Activated naive CD8-positive, alpha-beta T cell treated with anti-CD3 and anti-CD28 coated beads, Interleukin-2, amount 50 U/mL, for 24 hours (primary cell): ENCODE data around the gene ELP1.
"Not testable (repeated sequence)": the region's sequence is repeated elsewhere in the genome, so short reads cannot be mapped to it uniquely, and the experiment has no call there.

Source experiments
- ATAC-seq: fragments of 150-1000 bp; cut with Tn5 transposase; one replicate; pipeline ENCODE4 v1.10.0; 2021
- DNase-seq: peaks from one replicate; pipeline ENCODE4 v3.0.0; 2021
- H3K27ac Mint-ChIP-seq: one replicate; pipeline ENCODE4 v1.8.0; 2021; ENCODE audit warnings: mild to moderate bottlenecking, mixed read lengths
- H3K27me3 Mint-ChIP-seq: one replicate; pipeline ENCODE4 v1.8.0; 2021; ENCODE audit warnings: mixed read lengths
- H3K36me3 Mint-ChIP-seq: one replicate; pipeline ENCODE4 v1.8.0; 2021; ENCODE audit warnings: low read depth, mixed read lengths
- H3K4me1 Mint-ChIP-seq: one replicate; pipeline ENCODE4 v1.8.0; 2021; ENCODE audit warnings: mixed read lengths
- H3K4me3 Mint-ChIP-seq: one replicate; pipeline ENCODE4 v1.8.0; 2021; ENCODE audit warnings: mild to moderate bottlenecking, moderate library complexity, mixed read lengths
- H3K9me3 Mint-ChIP-seq: one replicate; pipeline ENCODE4 v1.8.0; 2021; ENCODE audit warnings: mixed read lengths

The ELP1 gene

GRCh38 chr9:108933718-108934322 lies at the start of gene ELP1:
ELP1 (minus strand) TSS chr9:108934124; CDS start chr9:108931146, 2,978 bp downstream.
- ATAC-seq = peak; percentile 92
- Mint-ChIP-seq H3K27ac (peak within 1 kb of the TSS; percentile 98), H3K4me3 (peak within 1 kb of the TSS; percentile 99), H3K27me3 (no peaks in the 10 kb centered on the region), H3K9me3 (no peaks in the 10 kb centered on the region), H3K4me1 (peaks cover 29% of the 10 kb centered on the region), H3K36me3 (peaks cover 15% of the 10 kb centered on the region)
- peak; percentile 93 for DNase-seq

GRCh38 chr9:108980893-108981292 lies 47.0 kb upstream of the ELP1 start:
- H3K4me3 Mint-ChIP-seq = no peak overlapping the region
- H3K9me3 Mint-ChIP-seq = no peaks in the 10 kb centered on the region
- peaks cover 4% of the 10 kb centered on the region for H3K36me3 Mint-ChIP-seq
- no peak for ATAC-seq
- no peaks in the 10 kb centered on the region for H3K27me3 Mint-ChIP-seq
- H3K4me1 Mint-ChIP-seq = no peaks in the 10 kb centered on the region
- H3K27ac Mint-ChIP-seq = no peak overlapping the region
- no peak for DNase-seq

GRCh38 chr9:108978205-108978604 lies 44.3 kb upstream of the ELP1 start:
- H3K4me1 Mint-ChIP-seq = no peaks in the 10 kb centered on the region
- no peak for DNase-seq
- ATAC-seq = no peak
- H3K27ac Mint-ChIP-seq = no peak overlapping the region
- peaks cover 4% of the 10 kb centered on the region for H3K36me3 Mint-ChIP-seq
- H3K4me3 Mint-ChIP-seq = no peak overlapping the region
- H3K27me3 Mint-ChIP-seq = no peaks in the 10 kb centered on the region
- H3K9me3 Mint-ChIP-seq = no peaks in the 10 kb centered on the region

GRCh38 chr9:108973895-108974294 lies 40.0 kb upstream of the ELP1 start:
- H3K36me3 Mint-ChIP-seq = peaks cover 17% of the 10 kb centered on the region
- H3K9me3 Mint-ChIP-seq = peaks cover 5% of the 10 kb centered on the region
- no peaks in the 10 kb centered on the region for H3K27me3 Mint-ChIP-seq
- no peak overlapping the region for H3K27ac Mint-ChIP-seq
- ATAC-seq (no peak), DNase-seq (no peak)
- no peaks in the 10 kb centered on the region for H3K4me1 Mint-ChIP-seq
- H3K4me3 Mint-ChIP-seq = no peak overlapping the region

- Mint-ChIP-seq H3K4me1 (no peaks in the 10 kb centered on the region), H3K9me3 (peaks cover 5% of the 10 kb centered on the region), H3K27ac (no peak overlapping the region), H3K27me3 (no peaks in the 10 kb centered on the region), H3K36me3 (peaks cover 14% of the 10 kb centered on the region), H3K4me3 (no peak overlapping the region)
- DNase-seq (no peak), ATAC-seq (no peak)
These were observed 38.8 kb upstream of the ELP1 start for GRCh38 chr9:108972626-108973209.

GRCh38 chr9:108972186-108972585 lies 38.3 kb upstream of the ELP1 start:
- Mint-ChIP-seq H3K27me3 (no peaks in the 10 kb centered on the region), H3K36me3 (peaks cover 14% of the 10 kb centered on the region), H3K9me3 (peaks cover 5% of the 10 kb centered on the region), H3K4me3 (no peak overlapping the region), H3K27ac (no peak overlapping the region), H3K4me1 (no peaks in the 10 kb centered on the region)
- ATAC-seq (no peak), DNase-seq (no peak)

GRCh38 chr9:108971392-108971791 lies 37.5 kb upstream of the ELP1 start:
- H3K9me3 Mint-ChIP-seq, H3K27ac Mint-ChIP-seq, DNase-seq, ATAC-seq, H3K27me3 Mint-ChIP-seq, H3K4me1 Mint-ChIP-seq, H3K4me3 Mint-ChIP-seq: not testable (repeated sequence)
- peaks cover 14% of the 10 kb centered on the region for H3K36me3 Mint-ChIP-seq

GRCh38 chr9:108967916-108968315 lies 34.0 kb upstream of the ELP1 start:
- Mint-ChIP-seq H3K27ac (no peak overlapping the region), H3K4me3 (no peak overlapping the region), H3K36me3 (peaks cover 18% of the 10 kb centered on the region), H3K4me1 (no peaks in the 10 kb centered on the region), H3K27me3 (no peaks in the 10 kb centered on the region), H3K9me3 (peaks cover 5% of the 10 kb centered on the region)
- ATAC-seq (no peak), DNase-seq (no peak)

GRCh38 chr9:108963459-108964143 lies 29.7 kb upstream of the ELP1 start:
- no peak overlapping the region for H3K4me3 Mint-ChIP-seq
- no peaks in the 10 kb centered on the region for H3K4me1 Mint-ChIP-seq
- H3K36me3 Mint-ChIP-seq = peaks cover 3% of the 10 kb centered on the region
- H3K9me3 Mint-ChIP-seq = no peaks in the 10 kb centered on the region
- ATAC-seq (no peak), DNase-seq (no peak)
- no peak overlapping the region for H3K27ac Mint-ChIP-seq
- H3K27me3 Mint-ChIP-seq = no peaks in the 10 kb centered on the region

GRCh38 chr9:108961151-108961550 lies 27.2 kb upstream of the ELP1 start:
- DNase-seq (no peak), ATAC-seq (no peak)
- Mint-ChIP-seq H3K27ac (no peak overlapping the region), H3K9me3 (no peaks in the 10 kb centered on the region), H3K4me3 (no peak overlapping the region), H3K36me3 (peaks cover 5% of the 10 kb centered on the region), H3K27me3 (no peaks in the 10 kb centered on the region), H3K4me1 (no peaks in the 10 kb centered on the region)

- Mint-ChIP-seq H3K4me3 (no peak overlapping the region), H3K9me3 (no peaks in the 10 kb centered on the region), H3K36me3 (peaks cover 5% of the 10 kb centered on the region), H3K4me1 (no peaks in the 10 kb centered on the region), H3K27me3 (no peaks in the 10 kb centered on the region), H3K27ac (no peak overlapping the region)
- ATAC-seq (no peak), DNase-seq (no peak)
These were observed 26.4 kb upstream of the ELP1 start for GRCh38 chr9:108960331-108960730.

- Mint-ChIP-seq H3K9me3 (no peaks in the 10 kb centered on the region), H3K27ac (no peak overlapping the region), H3K27me3 (no peaks in the 10 kb centered on the region), H3K4me1 (no peaks in the 10 kb centered on the region), H3K36me3 (peaks cover 2% of the 10 kb centered on the region), H3K4me3 (no peak overlapping the region)
- DNase-seq = no peak
- ATAC-seq = no peak
These were observed 22.7 kb upstream of the ELP1 start for GRCh38 chr9:108956631-108957026.

- ATAC-seq (no peak), DNase-seq (no peak)
- Mint-ChIP-seq H3K27me3 (no peaks in the 10 kb centered on the region), H3K36me3 (peaks cover 2% of the 10 kb centered on the region), H3K27ac (no peak overlapping the region), H3K4me3 (no peak overlapping the region), H3K9me3 (no peaks in the 10 kb centered on the region), H3K4me1 (no peaks in the 10 kb centered on the region)
These were observed 22.2 kb upstream of the ELP1 start for GRCh38 chr9:108956022-108956630.

GRCh38 chr9:108953983-108954574 lies 20.2 kb upstream of the ELP1 start:
- DNase-seq = no peak
- H3K4me1 Mint-ChIP-seq = no peaks in the 10 kb centered on the region
- H3K27me3 Mint-ChIP-seq = no peaks in the 10 kb centered on the region
- H3K4me3 Mint-ChIP-seq = no peak overlapping the region
- no peak overlapping the region for H3K27ac Mint-ChIP-seq
- H3K36me3 Mint-ChIP-seq = peaks cover 2% of the 10 kb centered on the region
- ATAC-seq = no peak
- no peaks in the 10 kb centered on the region for H3K9me3 Mint-ChIP-seq

- Mint-ChIP-seq H3K9me3 (no peaks in the 10 kb centered on the region), H3K4me3 (no peak overlapping the region), H3K27me3 (no peaks in the 10 kb centered on the region), H3K36me3 (no peaks in the 10 kb centered on the region), H3K27ac (no peak overlapping the region), H3K4me1 (no peaks in the 10 kb centered on the region)
- ATAC-seq (no peak), DNase-seq (no peak)
These were observed 17.7 kb upstream of the ELP1 start for GRCh38 chr9:108951578-108951977.
